Thoracic aorta (tissue), 2 donors: ENCODE measurements around the gene MYH13. TPM values are rescaled to one million over a fixed set of nuclear protein-coding genes. Genes with fewer than 3 reads are reported as not detected.

Experiments used
- ATAC-seq: fragments of 150-250 bp; one replicate; pipeline ENCODE4 v1.8.0; 2017; ENCODE audit warnings: low read depth; ENCODE audit not compliant: insufficient number of reproducible peaks, low FRiP score
- DNase-seq: peaks from one replicate; pipeline ENCODE4 v3.0.0-alpha.2; 2020; ENCODE audit warnings: low spot score
- H3K27ac ChIP-seq, 2 donors: fragments of 200-600 bp; sonication (generic); 1 replicate in 1 of 2; 2 replicates in 1 of 2; pipeline ENCODE4 v1.5.1; 2016; ENCODE audit warnings: mild to moderate bottlenecking in 2 of 2, moderate library complexity in 2 of 2
- H3K27me3 ChIP-seq: fragments of 200-600 bp; sonication (generic); replicated peaks from 2 replicates; pipeline ENCODE4 v1.6.0; 2016; ENCODE audit warnings: mild to moderate bottlenecking; ENCODE audit not compliant: insufficient read depth
- H3K36me3 ChIP-seq: fragments of 200-600 bp; sonication (generic); one replicate; pipeline ENCODE4 v1.5.1; 2016
- H3K4me1 ChIP-seq, 2 donors: fragments of 200-600 bp; sonication (generic); 1 replicate in 1 of 2; 2 replicates in 1 of 2; pipeline versions ENCODE4 v1.5.1 to v1.6.0; 2016; ENCODE audit warnings: low read depth in 2 of 2, mild to moderate bottlenecking in 1 of 2; ENCODE audit not compliant: control insufficient read depth in 1 of 2
- H3K4me3 ChIP-seq: fragments of 200-600 bp; sonication (generic); 2 replicates; pipeline ENCODE4 v1.5.1; 2016; ENCODE audit warnings: mild to moderate bottlenecking
- H3K9me3 ChIP-seq: fragments of 200-600 bp; sonication (generic); 2 replicates; pipeline ENCODE4 v1.5.1; 2016
- CTCF ChIP-seq: fragments of 200-600 bp; sonication (generic); IDR thresholded peaks from one replicate; pipeline ENCODE4 v1.5.1; 2019; ENCODE audit warnings: antibody characterized with exemption
- total RNA-seq, 2 donors: library from RNA; depleted of rRNA; stranded (reverse); fragments of >200 nt; gene quantifications; one replicate each; pipeline versions ENCODE4 v1.1.0 to v1.2.3, GENCODE V29; 2016

Gene MYH13
- total RNA-seq, 2 donors from 2014 or later, result not detected

- Histone ChIP-seq H3K27ac (no peak overlapping the region), H3K9me3 (no peaks in the 10 kb centered on the region), H3K36me3 (no peaks in the 10 kb centered on the region), H3K4me1 (no peaks in the 10 kb centered on the region), H3K27me3 (no peaks in the 10 kb centered on the region), H3K4me3 (no peak overlapping the region)
- ATAC-seq (no peak), DNase-seq (no peak)
- TF ChIP-seq CTCF, result no peak
These were observed 108.8 kb downstream of the MYH13 start for GRCh38 chr17:10264051-10264450.

- H3K27ac ChIP-seq, result no peak overlapping the region
- DNase-seq (no peak), ATAC-seq (no peak)
- H3K4me3 ChIP-seq, result no peak overlapping the region
- H3K4me1 ChIP-seq, result no peaks in the 10 kb centered on the region
- H3K27me3 ChIP-seq, result no peaks in the 10 kb centered on the region
- TF ChIP-seq CTCF, result no peak
- H3K9me3 ChIP-seq, result no peaks in the 10 kb centered on the region
- H3K36me3 ChIP-seq, result no peaks in the 10 kb centered on the region
These were observed 110.4 kb downstream of the MYH13 start for GRCh38 chr17:10262451-10262850.

- no peak for TF ChIP-seq CTCF
- no peaks in the 10 kb centered on the region for H3K9me3 ChIP-seq
- H3K27ac ChIP-seq, result no peak overlapping the region
- H3K27me3 ChIP-seq, result no peaks in the 10 kb centered on the region
- no peak for DNase-seq
- no peak overlapping the region for H3K4me3 ChIP-seq
- ATAC-seq, result no peak
- H3K36me3 ChIP-seq, result no peaks in the 10 kb centered on the region
- no peaks in the 10 kb centered on the region for H3K4me1 ChIP-seq
These were observed 111.7 kb downstream of the MYH13 start for GRCh38 chr17:10261098-10261497.

GRCh38 chr17:10251212-10251948, 121.4 kb downstream of the MYH13 start:
- no peak for ATAC-seq
- no peak for TF ChIP-seq CTCF

More at GRCh38 chr17:10251212-10251948, 121.4 kb downstream of the MYH13 start:
- no peak overlapping the region for H3K27ac ChIP-seq
- H3K9me3 ChIP-seq, result no peaks in the 10 kb centered on the region
- no peaks in the 10 kb centered on the region for H3K36me3 ChIP-seq
- no peak overlapping the region for H3K4me3 ChIP-seq
- H3K27me3 ChIP-seq, result no peaks in the 10 kb centered on the region
- DNase-seq, result no peak
- peaks cover 0 to 4% of the 10 kb centered on the region in 2 donors for H3K4me1 ChIP-seq

Other genes starting within 250 kb of the MYH13 start
- gene GAS7, start 174.4 kb downstream of the MYH13 start, total RNA-seq, result 10 to 100 TPM; 69.0 to 70.8 TPM
- gene MYH8, start 48.9 kb upstream of the MYH13 start, total RNA-seq, result not detected
- not detected for gene MYH4, start 96.6 kb upstream of the MYH13 start, total RNA-seq
- gene MYH1, start 145.5 kb upstream of the MYH13 start, total RNA-seq, result not detected
- gene MYH2, start 176.7 kb upstream of the MYH13 start, total RNA-seq, result 10 to 100 TPM in 1 of 2 donors, under 1 TPM in 1; 0.28 to 11.9 TPM